Endothelial cell of umbilical vein (primary cell): Measurements from ENCODE around the gene OR2B3. TPM values are rescaled to one million over a fixed set of nuclear protein-coding genes. Genes with fewer than 3 reads are reported as not detected.

ENCODE experiments used
- BruUV-seq: library from RNA; stranded (reverse); fragments of 400-500 nt; replicated peaks from 2 replicates; lab custom pipeline; 2021; lab: Mats Ljungman, UMichigan
- CTCF ChIA-PET: fragments of 300-600, 350-600 bp; sonication (Branson Sonifier 250); formaldehyde crosslinking; loops from one replicate; lab custom pipeline; 2021; ENCODE audit warnings: antibody characterized with exemption, inconsistent platforms; lab: Charles Lee
- POLR2A ChIA-PET: fragments of 300-600, 350-600 bp; sonication (Branson Sonifier 250); formaldehyde crosslinking; loops from one replicate; lab custom pipeline; 2021; ENCODE audit warnings: antibody characterized with exemption, inconsistent platforms; lab: Charles Lee
- DNase-seq: peaks from one replicate; pipeline ENCODE4 v3.0.0-alpha.2; 2011; ENCODE audit warnings: low read depth, low spot score
- FAIRE-seq: peaks from 2 replicates; lab custom pipeline; 2011; peaks lifted over from hg19 to GRCh38; lab: Jason Lieb, UNC
- H2AFZ ChIP-seq: 2 replicates; pipeline ENCODE4 v1.6.0; 2012; ENCODE audit warnings: low read depth, low read length, control low read depth, inconsistent platforms
- H3K27ac ChIP-seq: 2 replicates; pipeline ENCODE4 v1.5.1; 2011; ENCODE audit warnings: low read depth, mild to moderate bottlenecking, control low read depth, low read length, moderate library complexity; ENCODE audit not compliant: insufficient read depth
- H3K27me3 ChIP-seq, 2 experiments: 2 replicates each; pipeline versions ENCODE4 v1.6.0 to v1.6.1; 2011; ENCODE audit warnings: low read length in 2 of 2, mixed read lengths in 1 of 2; ENCODE audit not compliant: control insufficient read depth in 2 of 2, insufficient read depth in 2 of 2
- H3K36me3 ChIP-seq, 2 experiments: 2 replicates in 1 of 2; 3 replicates in 1 of 2; pipeline ENCODE4 v1.5.1; 2011; ENCODE audit warnings: low read length in 2 of 2, mild to moderate bottlenecking in 1 of 2, moderate library complexity in 1 of 2; ENCODE audit not compliant: control insufficient read depth in 2 of 2, insufficient read depth in 2 of 2; ENCODE audit errors: extremely low read depth in 1 of 2
- H3K4me1 ChIP-seq: 3 replicates; pipeline ENCODE4 v1.5.1; 2011; ENCODE audit warnings: mild to moderate bottlenecking, low read length; ENCODE audit not compliant: control insufficient read depth, insufficient read depth; ENCODE audit errors: extremely low read depth
- H3K4me2 ChIP-seq: 2 replicates; pipeline ENCODE4 v1.6.1; 2011; ENCODE audit warnings: low read length, control low read depth, mixed read lengths; ENCODE audit not compliant: insufficient read depth
- H3K4me3 ChIP-seq, 3 experiments: fragments of 200-600 bp in 1 of 3; sonication (generic), shearing (Covaris generic) in 1 of 3; replicated peaks in 1 of 3; 2 replicates each; pipeline ENCODE4 v1.5.1; 2011 to 2016; ENCODE audit warnings: control low read depth in 3 of 3, low read length in 3 of 3, mild to moderate bottlenecking in 2 of 3, inconsistent platforms in 1 of 3, low read depth in 1 of 3, moderate library complexity in 1 of 3; ENCODE audit not compliant: insufficient read depth in 1 of 3
- H3K79me2 ChIP-seq: 2 replicates; pipeline ENCODE4 v1.6.0; 2012; ENCODE audit warnings: low read length, inconsistent platforms; ENCODE audit not compliant: control insufficient read depth, insufficient read depth
- H3K9ac ChIP-seq: replicated peaks from 2 replicates; pipeline ENCODE3; 2011; ENCODE audit warnings: low read length, control low read depth; ENCODE audit not compliant: insufficient read depth; ENCODE audit errors: extremely low read depth
- H3K9me1 ChIP-seq: replicated peaks from 3 replicates; pipeline ENCODE4 v1.6.0; 2011; ENCODE audit warnings: mild to moderate bottlenecking, low read length; ENCODE audit not compliant: control insufficient read depth, insufficient read depth; ENCODE audit errors: extremely low read depth
- H3K9me3 ChIP-seq: replicated peaks from 2 replicates; pipeline ENCODE4 v1.5.1; 2012; ENCODE audit warnings: low read length, inconsistent platforms; ENCODE audit not compliant: control insufficient read depth, insufficient read depth
- H4K20me1 ChIP-seq: replicated peaks from 2 replicates; pipeline ENCODE3; 2011; ENCODE audit warnings: mild to moderate bottlenecking, low read length; ENCODE audit not compliant: control insufficient read depth, insufficient read depth; ENCODE audit errors: extremely low read depth
- EZH2 ChIP-seq: IDR thresholded peaks from 2 replicates; pipeline ENCODE4 v1.6.1; 2012; ENCODE audit warnings: borderline replicate concordance, low read depth, mild to moderate bottlenecking, moderate library complexity, low read length, inconsistent platforms; ENCODE audit not compliant: severe bottlenecking
- FOS ChIP-seq: IDR thresholded peaks from 2 replicates; pipeline ENCODE4 v1.6.1; 2011; ENCODE audit warnings: mild to moderate bottlenecking, low read length, moderate library complexity, borderline replicate concordance; ENCODE audit not compliant: insufficient read depth
- GATA2 ChIP-seq: IDR thresholded peaks from 2 replicates; pipeline ENCODE4 v1.7.0; 2011; ENCODE audit warnings: low read depth, mild to moderate bottlenecking, moderate library complexity, mixed read lengths, low read length; ENCODE audit not compliant: insufficient read length, insufficient read depth
- JUN ChIP-seq: IDR thresholded peaks from 2 replicates; pipeline ENCODE4 v1.6.1; 2011; ENCODE audit warnings: borderline replicate concordance, low read depth; ENCODE audit not compliant: insufficient read length, insufficient read depth
- MYC ChIP-seq: IDR thresholded peaks from one replicate; pipeline ENCODE4 v1.6.1; 2011; ENCODE audit warnings: mild to moderate bottlenecking, low read depth, low read length
- POLR2A ChIP-seq: IDR thresholded peaks from 2 replicates; pipeline ENCODE4 v1.6.1; 2012; ENCODE audit warnings: low read depth, mild to moderate bottlenecking, control low read depth, low read length
- POLR2AphosphoS5 ChIP-seq: IDR thresholded peaks from 2 replicates; pipeline ENCODE4 v1.6.1; 2012; ENCODE audit warnings: low read depth, mild to moderate bottlenecking, control low read depth, low read length, moderate library complexity; ENCODE audit not compliant: insufficient read depth
- dilution Hi-C: fragments of 300-500 bp; cut with MboI; formaldehyde crosslinking; loops from one replicate; pipeline ENCODE4 v1.15.0; 2019; ENCODE audit warnings: low sequenced_read_pairs; ENCODE audit not compliant: extremely low pct_ligation_motif_present
- intact Hi-C: fragments of 100-400 bp; cut with micrococcal nuclease; formaldehyde crosslinking; loops from one replicate; pipeline ENCODE4 v1.10.0; 2022
- polyA plus RNA-seq, 4 experiments: library from polyadenylated mRNA; depleted of rRNA in 3 of 4; stranded (reverse) in 3 of 4; unstranded in 1 of 4; fragments of >200 nt; gene quantifications; 2 replicates each; pipeline versions ENCODE4 v1.2.1 to v1.2.3, GENCODE V29; 2011 to 2012; ENCODE audit warnings: missing spikeins in 1 of 4
- total RNA-seq: library from RNA; stranded (reverse); gene quantifications from 2 replicates; pipeline ENCODE4 v1.2.3, GENCODE V29; 2021
- TF ChIP-seq, protein P1 (sequence below): IDR thresholded peaks from 2 replicates; pipeline ENCODE4 v1.6.1; 2011; ENCODE audit not compliant: insufficient read depth, insufficient read length
- TF ChIP-seq, protein P2 (sequence below), 2 donors: IDR thresholded peaks; 1 replicate in 1 of 2; 2 replicates in 1 of 2; pipeline ENCODE4 v1.5.1; 2011; ENCODE audit warnings: low read length in 2 of 2, mild to moderate bottlenecking in 2 of 2, moderate library complexity in 2 of 2, control low read depth in 1 of 2, inconsistent platforms in 1 of 2, low read depth in 1 of 2; ENCODE audit not compliant: insufficient read depth in 1 of 2; ENCODE audit errors: extremely low read depth in 1 of 2

The OR2B3 gene
- total and polyA plus RNA-seq, 2 donors (not counting 3 experiments of a cell fraction or from before 2014, with no cell fraction given), result not detected

DNA sequence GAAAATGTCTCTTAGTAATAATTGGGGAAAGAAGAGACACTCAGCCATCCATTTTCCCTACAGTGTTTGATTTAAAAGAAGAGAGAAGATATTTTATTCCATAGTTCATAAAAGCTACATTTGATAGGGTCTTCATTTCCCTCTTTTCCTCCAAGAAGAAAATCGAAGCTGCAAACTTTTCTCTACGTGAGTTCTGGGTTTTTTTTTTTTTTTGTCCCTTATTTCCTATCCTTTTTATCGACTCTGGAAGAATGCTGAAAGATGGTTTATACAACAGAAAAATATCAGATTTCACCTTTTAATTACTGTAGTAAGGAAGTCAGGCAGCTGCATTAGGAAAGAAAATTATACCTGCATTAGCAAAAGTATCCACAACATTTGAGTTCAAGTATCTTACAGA lies 12.1 kb upstream of the OR2B3 start, which contains the start of gene OR2J1:
OR2J1 (plus strand) TSS at position 301 of the 400 bp plus-strand sequence. CDS start 1,453 bp downstream, outside the sequence.
- no peaks in the 10 kb centered on the region for H4K20me1 ChIP-seq
- no peak within 1 kb of the TSS for H3K27ac ChIP-seq
- ChIA-PET CTCF (no interaction called here), POLR2A (no interaction called here)
- BruUV-seq, result no TSS peak
- H3K4me1 ChIP-seq, result no peaks in the 10 kb centered on the region
- H3K9me3 ChIP-seq, result no peaks in the 10 kb centered on the region
- H2AFZ ChIP-seq, result no peak within 1 kb of the TSS
- H3K4me2 ChIP-seq, result no peak within 1 kb of the TSS
- intact Hi-C loops, result no loop called here
- no peaks in the 10 kb centered on the region for H3K79me2 ChIP-seq
- no peaks in the 10 kb centered on the region for H3K36me3 ChIP-seq
- DNase-seq (no peak), FAIRE-seq (no peak)
- dilution Hi-C loops, result no loop called here
- no peaks in the 10 kb centered on the region for H3K9me1 ChIP-seq
- no peak within 1 kb of the TSS for H3K9ac ChIP-seq
- no peaks in the 10 kb centered on the region for H3K27me3 ChIP-seq
- no peak for TF ChIP-seq POLR2AphosphoS5
- no peak for TF ChIP-seq JUN
- TF ChIP-seq, protein P1, sequence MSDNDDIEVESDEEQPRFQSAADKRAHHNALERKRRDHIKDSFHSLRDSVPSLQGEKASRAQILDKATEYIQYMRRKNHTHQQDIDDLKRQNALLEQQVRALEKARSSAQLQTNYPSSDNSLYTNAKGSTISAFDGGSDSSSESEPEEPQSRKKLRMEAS, result no peak
- no peak for TF ChIP-seq POLR2A
- TF ChIP-seq, protein P2, sequence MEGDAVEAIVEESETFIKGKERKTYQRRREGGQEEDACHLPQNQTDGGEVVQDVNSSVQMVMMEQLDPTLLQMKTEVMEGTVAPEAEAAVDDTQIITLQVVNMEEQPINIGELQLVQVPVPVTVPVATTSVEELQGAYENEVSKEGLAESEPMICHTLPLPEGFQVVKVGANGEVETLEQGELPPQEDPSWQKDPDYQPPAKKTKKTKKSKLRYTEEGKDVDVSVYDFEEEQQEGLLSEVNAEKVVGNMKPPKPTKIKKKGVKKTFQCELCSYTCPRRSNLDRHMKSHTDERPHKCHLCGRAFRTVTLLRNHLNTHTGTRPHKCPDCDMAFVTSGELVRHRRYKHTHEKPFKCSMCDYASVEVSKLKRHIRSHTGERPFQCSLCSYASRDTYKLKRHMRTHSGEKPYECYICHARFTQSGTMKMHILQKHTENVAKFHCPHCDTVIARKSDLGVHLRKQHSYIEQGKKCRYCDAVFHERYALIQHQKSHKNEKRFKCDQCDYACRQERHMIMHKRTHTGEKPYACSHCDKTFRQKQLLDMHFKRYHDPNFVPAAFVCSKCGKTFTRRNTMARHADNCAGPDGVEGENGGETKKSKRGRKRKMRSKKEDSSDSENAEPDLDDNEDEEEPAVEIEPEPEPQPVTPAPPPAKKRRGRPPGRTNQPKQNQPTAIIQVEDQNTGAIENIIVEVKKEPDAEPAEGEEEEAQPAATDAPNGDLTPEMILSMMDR (IDR thresholded peaks at IDR 0.05; ENCODE audit: extremely low read depth in 1 of 2, insufficient read depth in 1 of 2, low read depth in 1 of 2, low read length in 2 of 2), result no peak
- TF ChIP-seq FOS, result no peak
- no peak for TF ChIP-seq EZH2
- no peak for TF ChIP-seq GATA2
- no peak for TF ChIP-seq MYC
- no peak within 1 kb of the TSS for H3K4me3 ChIP-seq
